ENCODE results near the gene PCDH12.

PCDH12 gene

GRCh38 chr5:141954194-141954593, 3.8 kb downstream of the PCDH12 start:
- Histone ChIP-seq H3K4me1 (ENCODE audit: control insufficient read depth in 5 of 5, insufficient read depth in 5 of 5, low read length in 5 of 5) (peaks cover 11 to 99% (median 41%) of the 10 kb centered on the region in 5 donors), H3K36me3 (ENCODE audit: control insufficient read depth in 5 of 5, insufficient read depth in 5 of 5, low read length in 5 of 5) (peaks cover 0 to 18% (median 11%) of the 10 kb centered on the region in 5 donors), H3K27me3 (ENCODE audit: control insufficient read depth in 5 of 5, insufficient read depth in 4 of 5, low read length in 5 of 5) (peaks cover 0 to 11% (median under 1%) of the 10 kb centered on the region in 5 donors), H3K9ac (ENCODE audit: low read length in 5 of 5) (peak overlapping the region in 1 of 5 donors; percentile 53), H3K27ac (ENCODE audit: low read depth, low read length) (peak overlapping the region; percentile 53), H3K4me3 (ENCODE audit: low read depth in 1 of 5, low read length in 5 of 5) (peak overlapping the region in 4 of 5 donors; percentile 46 to 76 (median 66)), H3K9me3 (ENCODE audit: control insufficient read depth in 5 of 5, low read length in 5 of 5) (no peaks in the 10 kb centered on the region)

- Histone ChIP-seq H3K27me3 (ENCODE audit: control insufficient read depth in 5 of 5, insufficient read depth in 4 of 5, low read length in 5 of 5) (peaks cover 0 to 17% (median 2%) of the 10 kb centered on the region in 5 donors), H3K9ac (ENCODE audit: low read length in 5 of 5) (no peak overlapping the region), H3K4me1 (ENCODE audit: control insufficient read depth in 5 of 5, insufficient read depth in 5 of 5, low read length in 5 of 5) (peaks cover 6 to 99% (median 33%) of the 10 kb centered on the region in 5 donors), H3K27ac (ENCODE audit: low read depth, low read length) (peak overlapping the region; percentile 53), H3K9me3 (ENCODE audit: control insufficient read depth in 5 of 5, low read length in 5 of 5) (no peaks in the 10 kb centered on the region), H3K4me3 (ENCODE audit: low read depth in 1 of 5, low read length in 5 of 5) (peak overlapping the region in 3 of 5 donors; percentile 40 to 76 (median 67)), H3K36me3 (ENCODE audit: control insufficient read depth in 5 of 5, insufficient read depth in 5 of 5, low read length in 5 of 5) (peaks cover 0 to 31% (median 22%) of the 10 kb centered on the region in 5 donors)
Measured at GRCh38 chr5:141952020-141952419, 6.0 kb downstream of the PCDH12 start.

- Histone ChIP-seq H3K9me3 (ENCODE audit: control insufficient read depth in 5 of 5, low read length in 5 of 5) (no peaks in the 10 kb centered on the region), H3K27ac (ENCODE audit: low read depth, low read length) (peak overlapping the region; percentile 53), H3K27me3 (ENCODE audit: control insufficient read depth in 5 of 5, insufficient read depth in 4 of 5, low read length in 5 of 5) (peaks cover 0 to 17% (median 5%) of the 10 kb centered on the region in 5 donors), H3K36me3 (ENCODE audit: control insufficient read depth in 5 of 5, insufficient read depth in 5 of 5, low read length in 5 of 5) (peaks cover 0 to 31% (median 22%) of the 10 kb centered on the region in 5 donors), H3K4me3 (ENCODE audit: low read depth in 1 of 5, low read length in 5 of 5) (peak overlapping the region in 3 of 5 donors; percentile 30 to 76 (median 67)), H3K9ac (ENCODE audit: low read length in 5 of 5) (no peak overlapping the region), H3K4me1 (ENCODE audit: control insufficient read depth in 5 of 5, insufficient read depth in 5 of 5, low read length in 5 of 5) (peaks cover 8 to 97% (median 33%) of the 10 kb centered on the region in 5 donors)
Measured at GRCh38 chr5:141951332-141951781, 6.6 kb downstream of the PCDH12 start.

GRCh38 chr5:141950207-141951005, 7.6 kb downstream of the PCDH12 start:
- H3K4me3 ChIP-seq (ENCODE audit: low read depth in 1 of 5, low read length in 5 of 5) = no peak overlapping the region
- H3K4me1 ChIP-seq (ENCODE audit: control insufficient read depth in 5 of 5, insufficient read depth in 5 of 5, low read length in 5 of 5) = peaks cover 16 to 97% (median 33%) of the 10 kb centered on the region in 5 donors
- peaks cover 0 to 34% (median 19%) of the 10 kb centered on the region in 5 donors for H3K36me3 ChIP-seq (ENCODE audit: control insufficient read depth in 5 of 5, insufficient read depth in 5 of 5, low read length in 5 of 5)
- H3K27me3 ChIP-seq (ENCODE audit: control insufficient read depth in 5 of 5, insufficient read depth in 4 of 5, low read length in 5 of 5) = peaks cover 0 to 19% (median 8%) of the 10 kb centered on the region in 5 donors
- H3K27ac ChIP-seq (ENCODE audit: low read depth, low read length) = peak overlapping the region; percentile 53
- no peaks in the 10 kb centered on the region for H3K9me3 ChIP-seq (ENCODE audit: control insufficient read depth in 5 of 5, low read length in 5 of 5)
- H3K9ac ChIP-seq (ENCODE audit: low read length in 5 of 5) = no peak overlapping the region

GRCh38 chr5:141949511-141949910, 8.5 kb downstream of the PCDH12 start:
- Histone ChIP-seq H3K4me1 (ENCODE audit: control insufficient read depth in 5 of 5, insufficient read depth in 5 of 5, low read length in 5 of 5) (peaks cover 16 to 91% (median 28%) of the 10 kb centered on the region in 5 donors), H3K9ac (ENCODE audit: low read length in 5 of 5) (no peak overlapping the region), H3K27me3 (ENCODE audit: control insufficient read depth in 5 of 5, insufficient read depth in 4 of 5, low read length in 5 of 5) (peaks cover 0 to 20% (median 8%) of the 10 kb centered on the region in 5 donors), H3K4me3 (ENCODE audit: low read depth in 1 of 5, low read length in 5 of 5) (no peak overlapping the region), H3K27ac (ENCODE audit: low read depth, low read length) (no peak overlapping the region), H3K9me3 (ENCODE audit: control insufficient read depth in 5 of 5, low read length in 5 of 5) (no peaks in the 10 kb centered on the region), H3K36me3 (ENCODE audit: control insufficient read depth in 5 of 5, insufficient read depth in 5 of 5, low read length in 5 of 5) (peaks cover 0 to 39% (median 24%) of the 10 kb centered on the region in 5 donors)

- H3K9me3 ChIP-seq (ENCODE audit: control insufficient read depth in 5 of 5, low read length in 5 of 5) = no peaks in the 10 kb centered on the region
- H3K27ac ChIP-seq (ENCODE audit: low read depth, low read length) = no peak overlapping the region
- H3K36me3 ChIP-seq (ENCODE audit: control insufficient read depth in 5 of 5, insufficient read depth in 5 of 5, low read length in 5 of 5) = peaks cover 0 to 39% (median 30%) of the 10 kb centered on the region in 5 donors
- no peak overlapping the region for H3K9ac ChIP-seq (ENCODE audit: low read length in 5 of 5)
- no peak overlapping the region for H3K4me3 ChIP-seq (ENCODE audit: low read depth in 1 of 5, low read length in 5 of 5)
- H3K4me1 ChIP-seq (ENCODE audit: control insufficient read depth in 5 of 5, insufficient read depth in 5 of 5, low read length in 5 of 5) = peaks cover 16 to 84% (median 28%) of the 10 kb centered on the region in 5 donors
- peaks cover 0 to 20% (median 8%) of the 10 kb centered on the region in 5 donors for H3K27me3 ChIP-seq (ENCODE audit: control insufficient read depth in 5 of 5, insufficient read depth in 4 of 5, low read length in 5 of 5)
Measured at GRCh38 chr5:141948812-141949211, 9.2 kb downstream of the PCDH12 start.

- no peaks in the 10 kb centered on the region for H3K9me3 ChIP-seq (ENCODE audit: control insufficient read depth in 5 of 5, low read length in 5 of 5)
- peaks cover 0 to 37% (median 30%) of the 10 kb centered on the region in 5 donors for H3K36me3 ChIP-seq (ENCODE audit: control insufficient read depth in 5 of 5, insufficient read depth in 5 of 5, low read length in 5 of 5)
- H3K9ac ChIP-seq (ENCODE audit: low read length in 5 of 5) = peak overlapping the region in 1 of 5 donors; percentile 31
- peaks cover 14 to 76% (median 26%) of the 10 kb centered on the region in 5 donors for H3K4me1 ChIP-seq (ENCODE audit: control insufficient read depth in 5 of 5, insufficient read depth in 5 of 5, low read length in 5 of 5)
- peaks cover 0 to 15% (median 8%) of the 10 kb centered on the region in 5 donors for H3K27me3 ChIP-seq (ENCODE audit: control insufficient read depth in 5 of 5, insufficient read depth in 4 of 5, low read length in 5 of 5)
- H3K4me3 ChIP-seq (ENCODE audit: low read depth in 1 of 5, low read length in 5 of 5) = no peak overlapping the region
- no peak overlapping the region for H3K27ac ChIP-seq (ENCODE audit: low read depth, low read length)
Measured at GRCh38 chr5:141947316-141947715, 10.7 kb downstream of the PCDH12 start.

GRCh38 chr5:141945511-141946051, 12.4 kb downstream of the PCDH12 start:
- H3K4me1 ChIP-seq (ENCODE audit: control insufficient read depth in 5 of 5, insufficient read depth in 5 of 5, low read length in 5 of 5) = peaks cover 21 to 76% (median 38%) of the 10 kb centered on the region in 5 donors
- H3K9ac ChIP-seq (ENCODE audit: low read length in 5 of 5) = peak overlapping the region in 2 of 5 donors; percentile 13 to 37
- H3K27ac ChIP-seq (ENCODE audit: low read depth, low read length) = peak overlapping the region; percentile 14
- peaks cover 0 to 12% (median 7%) of the 10 kb centered on the region in 5 donors for H3K27me3 ChIP-seq (ENCODE audit: control insufficient read depth in 5 of 5, insufficient read depth in 4 of 5, low read length in 5 of 5)
- no peaks in the 10 kb centered on the region for H3K9me3 ChIP-seq (ENCODE audit: control insufficient read depth in 5 of 5, low read length in 5 of 5)
- H3K36me3 ChIP-seq (ENCODE audit: control insufficient read depth in 5 of 5, insufficient read depth in 5 of 5, low read length in 5 of 5) = peaks cover 0 to 36% (median 30%) of the 10 kb centered on the region in 5 donors
- H3K4me3 ChIP-seq (ENCODE audit: low read depth in 1 of 5, low read length in 5 of 5) = no peak overlapping the region

- peaks cover 18 to 66% (median 44%) of the 10 kb centered on the region in 5 donors for H3K4me1 ChIP-seq (ENCODE audit: control insufficient read depth in 5 of 5, insufficient read depth in 5 of 5, low read length in 5 of 5)
- H3K36me3 ChIP-seq (ENCODE audit: control insufficient read depth in 5 of 5, insufficient read depth in 5 of 5, low read length in 5 of 5) = peaks cover 0 to 34% (median 30%) of the 10 kb centered on the region in 5 donors
- H3K9ac ChIP-seq (ENCODE audit: low read length in 5 of 5) = no peak overlapping the region
- H3K27ac ChIP-seq (ENCODE audit: low read depth, low read length) = no peak overlapping the region
- H3K27me3 ChIP-seq (ENCODE audit: control insufficient read depth in 5 of 5, insufficient read depth in 4 of 5, low read length in 5 of 5) = peaks cover 0 to 12% (median 6%) of the 10 kb centered on the region in 5 donors
- H3K4me3 ChIP-seq (ENCODE audit: low read depth in 1 of 5, low read length in 5 of 5) = no peak overlapping the region
- no peaks in the 10 kb centered on the region for H3K9me3 ChIP-seq (ENCODE audit: control insufficient read depth in 5 of 5, low read length in 5 of 5)
Measured at GRCh38 chr5:141944076-141944475, 13.9 kb downstream of the PCDH12 start.

Data from subcutaneous abdominal adipose tissue (tissue), 5 donors.